Activated CD4-positive, alpha-beta T cell treated with anti-CD3 and anti-CD28 coated beads, Interleukin-2, Interleukin-4, amounts not matched to agents 100 ng/mL and 50 ng/mL, durations not matched to agents 16 hours and 8 hours (primary cell): ENCODE results near the gene CDK6.
"Not testable (repeated sequence)": the region's sequence is repeated elsewhere in the genome, so short reads cannot be mapped to it uniquely, and the experiment has no call there.

Source experiments
- DNase-seq: peaks from one replicate; pipeline ENCODE4 v3.0.0-alpha.2; 2020; ENCODE audit warnings: low spot score

Gene CDK6

GRCh38 chr7:92836489-92836999 lies at the start of gene CDK6:
Gene CDK6, minus strand, starts transcription at chr7:92836573. Its CDS starts 3,250 bp downstream, at chr7:92833323.
- peak; percentile 73 for DNase-seq

- not testable (repeated sequence) for DNase-seq
Measured at GRCh38 chr7:92886039-92886438, 49.7 kb upstream of the CDK6 start.

- no peak for DNase-seq
Measured at GRCh38 chr7:92884218-92884617, 47.8 kb upstream of the CDK6 start.

GRCh38 chr7:92882760-92883159 lies 46.4 kb upstream of the CDK6 start:
- DNase-seq = no peak

- DNase-seq = peak; percentile 34
Measured at GRCh38 chr7:92881091-92881485, 44.7 kb upstream of the CDK6 start.

GRCh38 chr7:92880212-92881090 lies 44.1 kb upstream of the CDK6 start:
- no peak for DNase-seq

GRCh38 chr7:92877367-92877766 lies 41.0 kb upstream of the CDK6 start:
- DNase-seq = no peak

GRCh38 chr7:92876836-92877235 lies 40.5 kb upstream of the CDK6 start:
- no peak for DNase-seq

- DNase-seq = no peak
Measured at GRCh38 chr7:92875719-92876118, 39.3 kb upstream of the CDK6 start.

GRCh38 chr7:92875173-92875572 lies 38.8 kb upstream of the CDK6 start:
- no peak for DNase-seq

- DNase-seq = no peak
Measured at GRCh38 chr7:92874567-92874966, 38.2 kb upstream of the CDK6 start.

- no peak for DNase-seq
Measured at GRCh38 chr7:92873776-92874175, 37.4 kb upstream of the CDK6 start.

GRCh38 chr7:92872701-92873100 lies 36.3 kb upstream of the CDK6 start:
- DNase-seq = no peak

- no peak for DNase-seq
Measured at GRCh38 chr7:92868683-92869293, 32.4 kb upstream of the CDK6 start.

GRCh38 chr7:92864169-92864568 lies 27.8 kb upstream of the CDK6 start:
- not testable (repeated sequence) for DNase-seq

GRCh38 chr7:92856436-92856835 lies 20.1 kb upstream of the CDK6 start:
- no peak for DNase-seq

- DNase-seq = peak; percentile 69
Measured at GRCh38 chr7:92854501-92855238, 18.3 kb upstream of the CDK6 start.

GRCh38 chr7:92851732-92852131 lies 15.4 kb upstream of the CDK6 start:
- no peak for DNase-seq

- DNase-seq = no peak
Measured at GRCh38 chr7:92850516-92850915, 14.1 kb upstream of the CDK6 start.

- DNase-seq = no peak
Measured at GRCh38 chr7:92849322-92849721, 12.9 kb upstream of the CDK6 start.

- DNase-seq = no peak
Measured at GRCh38 chr7:92848851-92849250, 12.5 kb upstream of the CDK6 start.

GRCh38 chr7:92848441-92848840 lies 12.1 kb upstream of the CDK6 start:
- DNase-seq = no peak

- peak; percentile 62 for DNase-seq
Measured at GRCh38 chr7:92847305-92847704, 10.9 kb upstream of the CDK6 start.
